COR-L47 (cell line): ENCODE results near the gene DLEC1.
"Not testable (repeated sequence)": the region's sequence is repeated elsewhere in the genome, so short reads cannot be mapped to it uniquely, and the experiment has no call there.

Experiments used
- DNase-seq: peaks from one replicate; lab custom pipeline; 2025; lab: John Stamatoyannopoulos, UW

DLEC1 gene

GRCh38 chr3:38036286-38036685, 2.7 kb upstream of the DLEC1 start:
- no peak for DNase-seq

DNA sequence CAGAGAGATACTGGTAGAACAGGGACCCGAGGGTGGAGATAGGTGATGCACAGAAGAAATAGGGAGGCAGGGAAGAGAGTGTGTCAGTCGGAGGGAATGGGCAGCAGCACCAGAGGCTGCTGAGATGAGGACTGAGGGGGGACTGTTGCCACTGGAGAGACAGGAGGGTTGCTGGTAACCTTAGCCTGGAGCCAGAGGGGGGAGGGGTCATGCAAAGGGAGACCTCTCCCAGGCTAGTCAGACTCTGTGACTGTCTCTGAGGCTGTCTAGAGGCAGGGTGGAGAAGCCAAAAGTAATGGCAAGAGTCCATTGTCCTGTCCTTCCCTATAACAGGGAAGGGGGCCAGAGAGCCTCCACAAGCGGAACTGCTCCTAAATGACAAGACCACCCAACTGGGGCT, 2.1 kb upstream of the DLEC1 start:
- DNase-seq = no peak

DNA sequence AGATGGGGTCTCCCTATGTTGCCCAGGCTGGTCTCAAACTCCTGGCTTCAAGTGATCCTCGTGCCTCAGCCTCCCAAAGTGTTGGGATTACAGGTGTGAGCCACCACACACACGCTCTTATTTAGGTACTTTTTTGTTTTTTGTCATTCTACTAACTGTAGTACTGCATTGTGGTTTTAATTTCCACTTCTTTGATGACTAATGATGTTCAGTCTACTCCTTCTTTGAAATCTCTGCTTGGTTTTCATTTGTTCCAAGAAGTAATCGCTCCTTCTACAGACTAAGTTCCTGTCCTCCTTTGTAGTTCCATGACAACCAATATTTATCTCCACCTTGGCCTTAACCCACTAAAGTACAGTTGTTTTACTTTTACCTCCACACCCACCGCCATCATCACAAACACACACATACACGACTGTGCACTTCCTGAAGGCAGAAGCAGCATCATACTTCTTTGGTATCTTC, 529 bp upstream of the DLEC1 start:
- no peak for DNase-seq

DNA sequence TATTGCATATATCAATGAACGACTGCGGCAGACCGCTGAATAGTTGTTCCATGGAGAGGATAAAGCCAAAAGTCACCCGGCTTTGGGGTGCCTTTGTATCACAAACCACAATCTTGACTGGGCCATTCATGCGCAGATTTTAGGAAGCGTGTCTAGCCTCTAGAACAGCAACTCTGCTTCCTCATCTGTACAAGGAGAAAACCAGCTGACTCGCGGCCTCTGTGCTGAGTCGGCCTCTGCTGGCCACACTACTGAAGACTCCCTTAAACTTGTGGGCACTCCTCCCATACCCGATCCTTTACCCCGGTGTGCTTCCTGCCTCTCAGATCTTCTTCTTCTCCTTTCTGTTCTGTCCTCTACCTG, 872 bp downstream of the DLEC1 start:
- no peak for DNase-seq

- DNase-seq = no peak
Observed at GRCh38 chr3:38040401-38040800, 1.4 kb downstream of the DLEC1 start.

GRCh38 chr3:38043486-38043885, 4.5 kb downstream of the DLEC1 start:
- no peak for DNase-seq

DNA sequence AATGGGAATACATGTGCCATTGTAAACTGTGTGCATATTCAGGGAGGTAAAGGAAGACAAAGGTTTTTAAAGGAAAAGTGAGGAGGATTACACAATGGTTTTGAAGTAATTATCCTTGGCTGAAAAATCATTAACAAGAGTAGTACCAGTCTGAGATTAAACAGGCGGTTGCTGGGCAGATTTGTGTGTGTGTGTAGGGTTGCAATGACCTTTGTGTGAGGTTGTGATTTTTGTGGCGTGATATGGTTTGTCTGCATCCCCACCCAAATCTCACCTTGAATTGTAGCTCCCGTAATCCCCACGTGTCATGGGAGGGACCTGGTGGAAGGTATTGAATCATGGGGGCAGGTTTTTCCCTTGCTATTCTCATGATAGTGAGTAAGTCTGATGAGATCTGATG, 7.0 kb downstream of the DLEC1 start:
- DNase-seq = no peak

GRCh38 chr3:38046821-38047220, 7.8 kb downstream of the DLEC1 start:
- no peak for DNase-seq

GRCh38 chr3:38047896-38048295, 8.9 kb downstream of the DLEC1 start:
- DNase-seq = no peak

DNA sequence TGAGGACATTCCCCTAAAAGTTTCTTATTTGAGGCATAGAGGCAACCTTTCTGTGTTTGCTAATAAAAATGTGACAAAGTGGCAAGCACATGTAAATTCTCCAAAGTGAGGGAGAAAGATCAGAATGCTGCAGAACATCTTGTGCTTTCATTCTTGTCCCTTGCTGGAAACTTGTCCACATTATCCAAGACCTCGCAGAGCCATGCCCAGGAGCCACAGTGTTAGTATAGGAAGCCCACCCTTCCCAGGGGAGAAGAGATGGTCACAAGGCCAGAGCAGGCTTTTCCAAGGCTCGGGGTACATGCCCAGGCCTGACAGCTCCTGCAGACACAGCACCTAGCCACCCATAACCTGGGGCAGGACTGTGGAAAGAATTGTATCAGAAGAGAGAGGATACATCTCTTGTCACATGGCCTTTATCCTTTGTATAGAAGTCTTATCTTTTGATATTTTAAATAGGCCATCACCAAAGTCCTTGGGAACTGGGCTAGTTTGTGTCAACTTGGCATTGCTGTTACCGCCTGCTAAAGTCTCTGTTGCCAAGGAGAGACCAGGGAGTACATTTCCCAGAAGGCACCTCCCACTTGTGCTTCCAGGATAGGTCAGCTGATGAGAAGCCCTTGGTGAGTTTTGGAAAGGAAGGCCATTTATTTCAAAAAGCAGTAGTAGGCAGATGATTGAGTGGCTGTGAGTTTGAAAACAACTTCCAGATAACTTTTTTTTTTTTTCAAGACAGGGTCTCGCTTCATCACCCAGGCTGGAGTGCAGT, 10.5 kb downstream of the DLEC1 start:
- DNase-seq = no peak

GRCh38 chr3:38051131-38051530, 12.1 kb downstream of the DLEC1 start:
- DNase-seq = no peak

- DNase-seq = not testable (repeated sequence)
Observed at GRCh38 chr3:38053286-38053685, 14.3 kb downstream of the DLEC1 start.

DNA sequence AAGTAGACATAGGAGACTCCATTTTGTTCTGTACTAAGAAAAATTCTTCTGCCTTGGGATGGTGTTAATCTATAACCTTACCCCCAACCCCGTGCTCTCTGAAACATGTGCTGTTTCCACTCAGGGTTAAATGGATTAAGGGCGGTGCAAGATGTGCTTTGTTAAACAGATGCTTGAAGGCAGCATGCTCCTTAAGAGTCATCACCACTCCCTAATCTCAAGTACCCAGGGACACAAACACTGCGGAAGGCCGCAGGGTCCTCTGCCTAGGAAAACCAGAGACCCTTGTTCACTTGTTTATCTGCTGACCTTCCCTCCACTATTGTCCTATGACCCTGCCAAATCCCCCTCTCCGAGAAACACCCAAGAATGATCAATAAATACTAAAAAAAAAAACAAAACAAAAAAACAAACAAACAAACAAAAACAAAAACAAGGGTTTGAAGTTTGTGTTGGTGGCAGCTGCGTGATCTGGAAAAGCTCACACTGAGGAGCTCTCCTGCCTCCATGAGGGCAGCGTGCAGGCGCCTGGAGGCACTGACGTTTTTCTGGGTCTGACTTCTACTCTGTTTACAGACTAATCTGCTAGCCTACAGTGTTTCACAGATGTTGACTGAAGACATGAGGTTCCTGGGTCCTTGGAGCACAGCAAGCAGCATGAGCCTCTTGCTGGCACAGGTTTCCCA, 14.9 kb downstream of the DLEC1 start:
- not testable (repeated sequence) for DNase-seq

DNA sequence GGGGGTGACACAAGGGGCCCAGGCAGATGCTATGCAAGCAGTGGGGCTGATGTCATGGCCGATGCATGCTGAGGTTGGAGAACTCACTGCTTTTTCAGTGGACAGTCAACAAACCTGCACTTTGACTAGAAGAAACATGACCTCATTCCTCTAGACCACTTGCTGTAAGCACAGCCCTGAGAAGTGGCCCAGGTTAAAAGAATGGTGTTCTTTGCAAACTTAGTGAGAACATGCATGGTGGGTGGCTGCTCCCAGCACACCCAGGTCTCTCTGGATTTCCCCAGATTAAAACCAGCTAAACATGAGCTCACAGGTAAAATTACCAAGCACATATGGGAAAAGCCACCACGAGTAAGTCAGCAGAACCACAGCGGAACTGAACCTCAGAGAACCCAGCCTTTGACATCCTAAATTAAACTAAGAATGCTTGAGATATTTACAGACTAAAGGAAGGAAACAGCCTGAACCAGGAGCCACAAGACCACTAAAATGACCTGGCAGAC, 15.5 kb downstream of the DLEC1 start:
- DNase-seq = no peak

DNA sequence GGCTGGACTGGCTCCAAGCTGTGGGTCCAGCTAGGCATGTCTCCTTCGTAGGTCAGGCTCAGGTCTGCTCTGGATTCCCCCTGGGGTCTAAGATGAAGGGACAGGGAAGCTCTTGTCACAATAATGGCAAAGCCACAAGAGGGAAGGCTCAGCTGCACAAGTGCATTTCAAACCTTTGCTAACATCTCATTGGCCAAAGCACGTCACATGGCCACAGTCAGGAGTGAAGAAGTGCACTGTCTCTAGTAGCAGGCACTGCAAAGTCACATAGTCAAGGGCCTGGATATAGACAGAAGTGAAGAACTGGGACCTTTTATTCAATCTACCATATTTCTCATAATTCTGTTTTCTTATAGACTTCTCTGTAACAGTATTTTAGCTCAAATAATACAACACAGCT, 20.1 kb downstream of the DLEC1 start:
- DNase-seq = no peak

DNA sequence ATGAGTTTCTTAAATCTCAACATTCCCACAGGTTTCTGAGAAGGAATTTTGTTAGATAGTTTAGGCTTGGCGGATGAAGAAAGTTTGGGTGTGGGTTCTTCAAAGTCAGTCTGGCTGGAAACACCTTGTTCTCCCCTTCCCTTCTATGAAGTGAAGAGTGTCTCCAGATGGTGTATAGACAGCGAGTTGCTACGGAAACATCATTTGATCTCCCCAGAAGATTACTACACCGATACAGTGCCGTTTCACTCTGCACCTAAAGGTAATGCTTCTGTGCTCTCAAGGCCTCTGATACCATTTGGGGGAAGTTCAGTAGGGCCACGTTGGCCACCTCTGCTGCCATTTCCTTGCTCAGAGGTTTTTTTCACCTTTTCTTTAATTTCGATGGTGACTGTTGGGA, 20.6 kb downstream of the DLEC1 start:
- DNase-seq = no peak

- no peak for DNase-seq
Observed at GRCh38 chr3:38062809-38063208, 23.8 kb downstream of the DLEC1 start.

- DNase-seq = not testable (repeated sequence)
Observed at GRCh38 chr3:38064453-38064852, 25.4 kb downstream of the DLEC1 start.

- no peak for DNase-seq
Observed at GRCh38 chr3:38067508-38068233, 28.7 kb downstream of the DLEC1 start.

DNA sequence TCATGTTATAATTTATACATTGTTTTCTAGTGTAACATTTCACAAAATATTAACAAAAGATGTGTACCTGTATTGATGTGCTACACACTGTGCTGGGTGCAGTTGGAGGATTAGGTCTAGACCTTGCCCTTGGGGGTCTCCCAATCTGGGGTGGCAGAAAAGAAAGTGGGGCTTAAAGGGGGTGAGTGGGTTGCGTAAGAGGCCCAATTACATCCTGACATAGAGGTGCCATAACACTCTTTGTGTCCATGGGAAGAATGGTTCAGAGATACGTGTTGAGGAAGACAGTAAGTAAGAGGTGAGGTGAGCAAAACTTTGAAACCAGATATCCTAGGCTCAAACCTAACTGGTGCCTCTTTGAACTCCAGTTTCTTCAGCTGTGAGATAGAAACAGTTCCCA, 31.0 kb downstream of the DLEC1 start:
- DNase-seq = no peak

GRCh38 chr3:38077073-38077472, 38.1 kb downstream of the DLEC1 start:
- not testable (repeated sequence) for DNase-seq

GRCh38 chr3:38082296-38082695, 43.3 kb downstream of the DLEC1 start:
- not testable (repeated sequence) for DNase-seq

GRCh38 chr3:38083254-38083653, 44.2 kb downstream of the DLEC1 start:
- not testable (repeated sequence) for DNase-seq
